GM12875 (cell line): Measurements from ENCODE around the gene CCDC175.
A peak's percentile ranks its signal among the peaks of the same experiment; 100 is the strongest.

Source experiments
- H3K4me3 ChIP-seq: one replicate; pipeline ENCODE4 v1.5.1; 2011; ENCODE audit warnings: low read depth, low read length, control low read depth
- TF ChIP-seq, protein P1 (sequence below): IDR thresholded peaks from 2 replicates; pipeline ENCODE4 v1.5.1; 2011; ENCODE audit warnings: low read depth, mild to moderate bottlenecking, control low read depth, inconsistent platforms, low read length, moderate library complexity, borderline replicate concordance; ENCODE audit not compliant: insufficient read depth

The CCDC175 gene

GRCh38 chr14:59507752-59508103 is 68.9 kb downstream of the CCDC175 start:
- TF ChIP-seq, protein P1, sequence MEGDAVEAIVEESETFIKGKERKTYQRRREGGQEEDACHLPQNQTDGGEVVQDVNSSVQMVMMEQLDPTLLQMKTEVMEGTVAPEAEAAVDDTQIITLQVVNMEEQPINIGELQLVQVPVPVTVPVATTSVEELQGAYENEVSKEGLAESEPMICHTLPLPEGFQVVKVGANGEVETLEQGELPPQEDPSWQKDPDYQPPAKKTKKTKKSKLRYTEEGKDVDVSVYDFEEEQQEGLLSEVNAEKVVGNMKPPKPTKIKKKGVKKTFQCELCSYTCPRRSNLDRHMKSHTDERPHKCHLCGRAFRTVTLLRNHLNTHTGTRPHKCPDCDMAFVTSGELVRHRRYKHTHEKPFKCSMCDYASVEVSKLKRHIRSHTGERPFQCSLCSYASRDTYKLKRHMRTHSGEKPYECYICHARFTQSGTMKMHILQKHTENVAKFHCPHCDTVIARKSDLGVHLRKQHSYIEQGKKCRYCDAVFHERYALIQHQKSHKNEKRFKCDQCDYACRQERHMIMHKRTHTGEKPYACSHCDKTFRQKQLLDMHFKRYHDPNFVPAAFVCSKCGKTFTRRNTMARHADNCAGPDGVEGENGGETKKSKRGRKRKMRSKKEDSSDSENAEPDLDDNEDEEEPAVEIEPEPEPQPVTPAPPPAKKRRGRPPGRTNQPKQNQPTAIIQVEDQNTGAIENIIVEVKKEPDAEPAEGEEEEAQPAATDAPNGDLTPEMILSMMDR, result no peak

GRCh38 chr14:59507063-59507751 is 69.4 kb downstream of the CCDC175 start:
- H3K4me3 ChIP-seq, result no peak overlapping the region
- TF ChIP-seq, protein P1, result peak; percentile 93

More at GRCh38 chr14:59507752-59508103, 68.9 kb downstream of the CCDC175 start:
- no peak overlapping the region for H3K4me3 ChIP-seq

DNA sequence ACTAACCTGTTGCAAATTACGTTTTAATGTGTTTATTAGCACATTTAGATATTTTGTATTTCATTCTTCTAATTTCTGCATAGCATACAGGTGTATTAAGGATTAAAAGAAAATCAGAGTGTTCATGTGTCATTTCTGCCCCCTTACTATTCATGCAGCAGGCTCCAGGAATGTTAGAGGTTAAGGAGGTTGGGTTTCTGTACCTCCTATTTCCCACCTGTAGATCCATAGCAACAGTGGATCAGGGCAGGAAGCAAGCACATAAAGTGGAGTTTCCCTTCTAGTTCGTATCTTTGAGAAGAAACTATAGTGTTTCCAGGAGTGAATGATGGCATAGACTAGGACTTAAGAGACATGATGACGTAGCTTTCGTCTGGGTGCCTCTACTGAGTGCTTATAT is 73.4 kb downstream of the CCDC175 start:
- TF ChIP-seq, protein P1, result no peak
- no peak overlapping the region for H3K4me3 ChIP-seq

DNA sequence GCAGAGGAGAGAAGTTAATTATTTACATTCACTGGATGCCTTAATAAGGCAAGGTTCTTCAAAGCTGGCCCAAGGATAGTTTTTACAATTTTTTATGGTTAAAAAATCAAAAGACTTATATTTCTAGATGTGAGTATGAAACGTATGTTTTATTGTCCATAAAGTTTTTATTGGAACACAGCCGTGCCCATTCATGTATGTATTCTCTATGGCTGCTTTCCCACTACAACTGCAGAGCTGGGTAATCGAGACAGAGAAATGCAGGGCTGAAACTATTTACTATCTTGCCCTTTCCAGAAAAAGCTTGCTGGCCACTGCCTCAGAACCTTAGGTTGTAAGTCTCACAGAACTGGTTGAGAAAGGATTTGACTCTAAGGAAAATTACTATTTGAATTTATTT is 75.9 kb downstream of the CCDC175 start:
- no peak overlapping the region for H3K4me3 ChIP-seq
- TF ChIP-seq, protein P1, result no peak

DNA sequence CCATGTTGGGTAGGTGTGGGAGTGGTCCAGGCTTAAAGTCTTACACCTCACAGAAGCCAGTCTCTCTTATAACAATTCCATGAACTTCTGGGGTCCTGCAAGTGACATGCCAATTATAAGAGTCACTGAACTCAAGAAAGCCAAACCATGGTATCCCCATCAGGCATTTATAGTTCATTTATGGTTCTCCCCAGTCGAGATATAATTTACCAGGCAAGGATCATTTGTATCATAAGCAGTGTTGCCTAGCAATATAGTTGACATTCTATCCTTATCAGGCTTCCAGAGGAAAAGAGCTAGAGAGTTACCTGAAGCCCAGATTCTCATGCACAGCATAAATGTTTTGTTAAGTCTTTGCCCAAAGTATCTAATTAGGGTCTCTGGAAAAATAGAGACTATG is 84.2 kb downstream of the CCDC175 start:
- no peak overlapping the region for H3K4me3 ChIP-seq
- TF ChIP-seq, protein P1, result no peak

GRCh38 chr14:59490756-59491155 is 85.9 kb downstream of the CCDC175 start:
- no peak overlapping the region for H3K4me3 ChIP-seq
- TF ChIP-seq, protein P1, result no peak

- TF ChIP-seq, protein P1, result no peak
- peak overlapping the region; percentile 88 for H3K4me3 ChIP-seq
These were observed 91.9 kb downstream of the CCDC175 start for GRCh38 chr14:59484639-59485175.
